HCT116 (cell line): ENCODE measurements around the gene FGF21. TPM values are rescaled to one million over a fixed set of nuclear protein-coding genes. Genes with fewer than 3 reads are reported as not detected.

Experiments
- ATAC-seq: fragments of 200-7000 bp; cut with Tn5 transposase; 2 replicates; pipeline ENCODE4 v1.9.1; 2020; ENCODE audit warnings: mild to moderate bottlenecking, moderate library complexity
- BruUV-seq: library from RNA; stranded (reverse); fragments of 400-500 nt; replicated peaks from 2 replicates; lab custom pipeline; 2021; lab: Mats Ljungman, UMichigan
- CTCF ChIA-PET: fragments of 300-600 bp; sonication (Branson Sonifier 250); formaldehyde crosslinking; loops from one replicate; lab custom pipeline; 2021; ENCODE audit warnings: antibody characterized with exemption; lab: Charles Lee
- POLR2A ChIA-PET: fragments of 300-600, 350-600 bp; sonication (Branson Sonifier 250); formaldehyde crosslinking; loops from one replicate; lab custom pipeline; 2021; ENCODE audit warnings: antibody characterized with exemption; lab: Charles Lee
- RAD21 ChIA-PET, 2 experiments: fragments of 300-600 bp; sonication (Branson Sonifier 250); formaldehyde crosslinking; loops; one replicate each; lab custom pipeline; 2023; ENCODE audit warnings: low total read pairs in 2 of 2; ENCODE audit not compliant: uncharacterized antibody in 2 of 2, unreplicated experiment in 2 of 2, low non-redundant PET in 1 of 2; lab: Charles Lee
- DNase-seq: peaks from one replicate; pipeline ENCODE4 v3.0.0-alpha.2; 2010; ENCODE audit warnings: low read depth, low spot score
- H2AFZ ChIP-seq: fragments of 200-600 bp; shearing (Covaris generic), sonication (generic); 2 replicates; pipeline ENCODE4 v1.6.1; 2017; ENCODE audit warnings: low read depth, mixed run types, mixed read lengths, antibody characterized with exemption, low read length; ENCODE audit not compliant: poor library complexity, severe bottlenecking
- H3K27ac ChIP-seq: 2 replicates; pipeline ENCODE4 v1.5.1; 2012; ENCODE audit warnings: low read depth, low read length
- H3K27me3 ChIP-seq: fragments of 200-600 bp; sonication (generic); 2 replicates; pipeline ENCODE4 v1.6.1; 2016; ENCODE audit warnings: mixed run types, low read length, mixed read lengths; ENCODE audit not compliant: insufficient read depth
- H3K36me3 ChIP-seq, 2 experiments: fragments of 200-500 bp in 1 of 2; fragments of 200-600 bp in 1 of 2; sonication (Bioruptor generic) in 1 of 2; sonication (generic) in 1 of 2; 2 replicates each; pipeline versions ENCODE4 v1.5.1 to v1.6.1; 2014 to 2016; ENCODE audit warnings: low read length in 2 of 2, inconsistent platforms in 1 of 2, mixed read lengths in 1 of 2, mixed run types in 1 of 2; ENCODE audit not compliant: insufficient read depth in 2 of 2, control insufficient read depth in 1 of 2
- H3K4me1 ChIP-seq, 2 experiments: fragments of 200-600 bp in 1 of 2; sonication (generic) in 1 of 2; 2 replicates each; pipeline versions ENCODE4 v1.5.1 to v1.6.1; 2012 to 2017; ENCODE audit warnings: low read length in 2 of 2, inconsistent platforms in 1 of 2, mild to moderate bottlenecking in 1 of 2, mixed read lengths in 1 of 2, mixed run types in 1 of 2, moderate library complexity in 1 of 2; ENCODE audit not compliant: insufficient read depth in 2 of 2, control insufficient read depth in 1 of 2
- H3K4me2 ChIP-seq: fragments of 200-600 bp; sonication (generic); 2 replicates; pipeline ENCODE4 v1.6.1; 2017; ENCODE audit warnings: mixed run types, low read length, mixed read lengths
- H3K4me3 ChIP-seq, 2 experiments: fragments of 200-600 bp in 1 of 2; sonication (generic) in 1 of 2; replicated peaks in 1 of 2; 2 replicates each; pipeline ENCODE4 v1.5.1; 2011 to 2016; ENCODE audit warnings: low read length in 2 of 2, control low read depth in 1 of 2, low read depth in 1 of 2, mild to moderate bottlenecking in 1 of 2, mixed read lengths in 1 of 2, mixed run types in 1 of 2
- H3K79me2 ChIP-seq: fragments of 200-600 bp; sonication (generic); 2 replicates; pipeline ENCODE4 v1.6.1; 2017; ENCODE audit warnings: mild to moderate bottlenecking, mixed run types, low read length, moderate library complexity, mixed read lengths; ENCODE audit not compliant: insufficient read depth
- H3K9ac ChIP-seq: fragments of 200-600 bp; sonication (generic); 2 replicates; pipeline ENCODE4 v1.6.1; 2016; ENCODE audit warnings: low read length, mixed read lengths
- H3K9me2 ChIP-seq: fragments of 200-600 bp; sonication (generic), shearing (Covaris generic); 2 replicates; pipeline ENCODE4 v1.6.1; 2017; ENCODE audit warnings: mixed run types, mild to moderate bottlenecking, moderate library complexity; ENCODE audit not compliant: insufficient read depth
- H3K9me3 ChIP-seq, 2 experiments: fragments of 200-500 bp in 1 of 2; fragments of 200-600 bp in 1 of 2; sonication (Bioruptor generic) in 1 of 2; sonication (generic) in 1 of 2; 2 replicates each; pipeline ENCODE4 v1.6.1; 2014 to 2017; ENCODE audit warnings: low read length in 2 of 2, mixed read lengths in 2 of 2, inconsistent platforms in 1 of 2, low read depth in 1 of 2, mild to moderate bottlenecking in 1 of 2, mixed run types in 1 of 2, moderate library complexity in 1 of 2; ENCODE audit not compliant: control insufficient read depth in 1 of 2, insufficient read depth in 1 of 2
- H4K20me1 ChIP-seq: fragments of 200-600 bp; sonication (generic), shearing (Covaris generic); 2 replicates; pipeline ENCODE4 v1.6.1; 2017; ENCODE audit warnings: mixed run types, mild to moderate bottlenecking, moderate library complexity; ENCODE audit not compliant: insufficient read depth
- CEBPB ChIP-seq: IDR thresholded peaks from 2 replicates; pipeline ENCODE4 v1.6.1; 2012; ENCODE audit warnings: low read depth
- ELF1 ChIP-seq: IDR thresholded peaks from 2 replicates; pipeline ENCODE4 v1.6.1; 2012; ENCODE audit warnings: low read depth, borderline replicate concordance
- EZH2 ChIP-seq: fragments of 200-600 bp; sonication (generic); IDR thresholded peaks from 2 replicates; pipeline ENCODE4 v1.6.1; 2017; ENCODE audit warnings: antibody characterized with exemption, mixed run types
- FOSL1 ChIP-seq: IDR thresholded peaks from 2 replicates; pipeline ENCODE4 v1.6.1; 2012; ENCODE audit warnings: low read depth
- JUND ChIP-seq: IDR thresholded peaks from 2 replicates; pipeline ENCODE4 v1.6.1; 2012
- POLR2AphosphoS5 ChIP-seq: IDR thresholded peaks from 2 replicates; pipeline ENCODE4 v1.6.1; 2011; ENCODE audit warnings: mild to moderate bottlenecking, low read depth, low read length, moderate library complexity
- SIN3A ChIP-seq: IDR thresholded peaks from 2 replicates; pipeline ENCODE4 v1.6.1; 2012; ENCODE audit warnings: low read depth
- SP1 ChIP-seq: IDR thresholded peaks from 2 replicates; pipeline ENCODE4 v1.6.1; 2012; ENCODE audit warnings: low read depth
- SRF ChIP-seq: IDR thresholded peaks from 2 replicates; pipeline ENCODE4 v1.6.1; 2012; ENCODE audit warnings: low read depth
- TCF7L2 ChIP-seq: IDR thresholded peaks from 2 replicates; pipeline ENCODE4 v1.7.0; 2011; ENCODE audit warnings: borderline replicate concordance, inconsistent platforms; ENCODE audit not compliant: insufficient read depth, insufficient read length; ENCODE audit errors: extremely low read depth
- YY1 ChIP-seq: IDR thresholded peaks from 2 replicates; pipeline ENCODE4 v1.6.1; 2011; ENCODE audit warnings: low read length, low read depth, moderate library complexity, mild to moderate bottlenecking; ENCODE audit not compliant: insufficient replicate concordance; ENCODE audit errors: extremely low read depth
- ZNF274 ChIP-seq: fragments of 200-500 bp; sonication (Bioruptor generic); IDR thresholded peaks from 2 replicates; pipeline ENCODE4 v1.6.1; 2014; ENCODE audit warnings: mild to moderate bottlenecking, low read depth, low read length, inconsistent platforms
- intact Hi-C: fragments of 100-400 bp; cut with micrococcal nuclease; formaldehyde crosslinking; loops from 2 replicates; pipeline ENCODE4 v1.10.0; 2022
- total RNA-seq: library from RNA; stranded (reverse); gene quantifications from one replicate; pipeline ENCODE4 v1.2.1, GENCODE V29; 2021; ENCODE audit not compliant: unreplicated experiment

The FGF21 gene
- total RNA-seq, 1 experiment from 2014 or later = 0.81 TPM

- H3K9me2 ChIP-seq = no peaks in the 10 kb centered on the region
- DNase-seq (no peak), ATAC-seq (no peak)
- 0 out of 2 replicates have a peak overlapping the region, but pooled peaks have one; percentile 34 for H3K27ac ChIP-seq
- H3K36me3 ChIP-seq = no peaks in the 10 kb centered on the region; a peak in 2 of 4 replicates
- intact Hi-C loops = no loop called here
- H3K4me2 ChIP-seq = no peak overlapping the region
- H3K27me3 ChIP-seq = no peaks in the 10 kb centered on the region
- no TSS peak for BruUV-seq
- TF ChIP-seq POLR2AphosphoS5 (no peak), SP1 (no peak), ZNF274 (no peak), JUND (no peak), EZH2 (no peak), SRF (no peak), YY1 (no peak), CEBPB (no peak), ELF1 (no peak), TCF7L2 (no peak), SIN3A (no peak), FOSL1 (no peak)
- CTCF ChIA-PET = interaction anchor here (0.6 to 1.4 kb wide), 2 partner anchors 43 to 45 kb away, joined by 3 read pairs; no protein-coding TSS in a partner anchor
- peaks cover 0 to 11% of the 10 kb centered on the region in 2 experiments; a peak in 1 of 4 replicates for H3K4me1 ChIP-seq
- no peak overlapping the region for H3K9ac ChIP-seq
- no peaks in the 10 kb centered on the region for H3K9me3 ChIP-seq
- H4K20me1 ChIP-seq = no peaks in the 10 kb centered on the region
- RAD21 ChIA-PET = no interaction called here
- POLR2A ChIA-PET = no interaction called here
- no peak overlapping the region for H2AFZ ChIP-seq
- no peaks in the 10 kb centered on the region for H3K79me2 ChIP-seq
- H3K4me3 ChIP-seq = no peak overlapping the region
These were observed 44.3 kb downstream of the FGF21 start for GRCh38 chr19:48799358-48800300.
